Measurements from ENCODE around the gene NPL.

The NPL gene

DNA sequence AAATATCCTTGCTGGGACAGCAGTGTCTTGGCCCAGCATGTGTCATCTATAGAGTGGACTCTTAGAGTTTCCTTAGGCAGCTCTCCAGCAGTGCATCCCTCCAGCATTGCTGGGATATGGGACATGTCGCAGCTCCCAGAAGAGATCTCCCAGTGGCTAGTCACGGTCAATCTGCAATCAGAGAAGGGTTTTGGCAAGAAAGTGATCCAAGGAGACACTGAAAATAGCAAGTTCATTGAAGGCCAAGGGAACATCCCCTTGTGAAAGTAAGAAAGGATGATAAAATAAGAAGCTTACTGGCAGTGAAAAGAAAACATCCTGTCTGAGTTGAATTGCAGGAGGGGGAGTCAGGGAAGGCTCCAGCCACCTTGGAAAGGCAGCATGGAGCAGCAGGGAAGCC lies 19.3 kb upstream of the NPL start:
- Histone ChIP-seq H3K4me3 (ENCODE audit: low read depth in 1 of 2, low read length in 1 of 2) (no peak overlapping the region), H3K4me1 (ENCODE audit: control insufficient read depth in 1 of 2, insufficient read depth in 1 of 2, low read depth in 1 of 2, low read length in 1 of 2) (no peaks in the 10 kb centered on the region), H3K36me3 (no peaks in the 10 kb centered on the region), H3K27ac (no peak overlapping the region), H3K9me3 (no peaks in the 10 kb centered on the region), H3K27me3 (peaks cover 20% of the 10 kb centered on the region)
- TF ChIP-seq, protein P1, sequence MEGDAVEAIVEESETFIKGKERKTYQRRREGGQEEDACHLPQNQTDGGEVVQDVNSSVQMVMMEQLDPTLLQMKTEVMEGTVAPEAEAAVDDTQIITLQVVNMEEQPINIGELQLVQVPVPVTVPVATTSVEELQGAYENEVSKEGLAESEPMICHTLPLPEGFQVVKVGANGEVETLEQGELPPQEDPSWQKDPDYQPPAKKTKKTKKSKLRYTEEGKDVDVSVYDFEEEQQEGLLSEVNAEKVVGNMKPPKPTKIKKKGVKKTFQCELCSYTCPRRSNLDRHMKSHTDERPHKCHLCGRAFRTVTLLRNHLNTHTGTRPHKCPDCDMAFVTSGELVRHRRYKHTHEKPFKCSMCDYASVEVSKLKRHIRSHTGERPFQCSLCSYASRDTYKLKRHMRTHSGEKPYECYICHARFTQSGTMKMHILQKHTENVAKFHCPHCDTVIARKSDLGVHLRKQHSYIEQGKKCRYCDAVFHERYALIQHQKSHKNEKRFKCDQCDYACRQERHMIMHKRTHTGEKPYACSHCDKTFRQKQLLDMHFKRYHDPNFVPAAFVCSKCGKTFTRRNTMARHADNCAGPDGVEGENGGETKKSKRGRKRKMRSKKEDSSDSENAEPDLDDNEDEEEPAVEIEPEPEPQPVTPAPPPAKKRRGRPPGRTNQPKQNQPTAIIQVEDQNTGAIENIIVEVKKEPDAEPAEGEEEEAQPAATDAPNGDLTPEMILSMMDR (IDR thresholded peaks at IDR 0.05): no peak

DNA sequence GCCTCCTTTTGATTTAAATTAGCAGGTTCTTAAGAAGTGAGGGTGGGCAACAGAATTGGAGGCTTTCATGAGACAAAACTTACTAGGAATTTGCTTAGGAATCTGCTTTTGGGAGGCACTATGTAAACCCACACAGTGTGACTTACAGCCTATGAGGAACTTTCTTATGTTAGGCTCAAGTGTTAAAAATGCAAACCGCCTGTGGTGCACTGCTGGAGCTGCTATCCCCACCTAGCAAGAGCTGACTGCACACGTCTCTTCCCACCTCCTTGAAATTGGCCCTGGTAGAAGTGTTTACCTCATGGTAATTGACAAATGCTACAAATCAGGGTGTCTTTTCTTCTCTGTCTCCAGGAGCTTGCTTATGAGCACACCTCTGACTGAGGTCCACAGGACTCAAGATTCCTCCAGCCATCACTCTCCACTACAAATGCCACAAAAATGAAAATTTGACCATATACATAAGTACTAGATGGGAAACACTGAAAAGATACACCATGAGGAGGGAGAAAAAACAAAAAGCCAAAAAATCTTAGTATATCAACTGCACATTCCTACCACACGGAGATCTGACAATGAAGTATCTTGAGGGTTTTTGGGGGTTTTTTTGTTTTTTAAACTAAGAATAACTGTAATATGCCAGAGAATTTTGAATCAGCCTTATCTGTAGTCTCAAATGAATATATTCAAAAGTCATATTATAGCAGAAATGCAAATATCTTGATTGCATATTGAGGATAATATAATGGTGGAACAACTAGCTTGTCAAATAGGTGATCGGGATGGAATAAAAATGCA lies 18.2 kb upstream of the NPL start:
- H3K4me1 ChIP-seq (ENCODE audit: control insufficient read depth in 1 of 2, insufficient read depth in 1 of 2, low read depth in 1 of 2, low read length in 1 of 2): no peaks in the 10 kb centered on the region
- TF ChIP-seq, protein P1 (IDR thresholded peaks at IDR 0.05): no peak
- H3K27ac ChIP-seq: no peak overlapping the region
- peaks cover 20% of the 10 kb centered on the region for H3K27me3 ChIP-seq
- no peaks in the 10 kb centered on the region for H3K9me3 ChIP-seq
- H3K4me3 ChIP-seq (ENCODE audit: low read depth in 1 of 2, low read length in 1 of 2): no peak overlapping the region
- no peaks in the 10 kb centered on the region for H3K36me3 ChIP-seq

DNA sequence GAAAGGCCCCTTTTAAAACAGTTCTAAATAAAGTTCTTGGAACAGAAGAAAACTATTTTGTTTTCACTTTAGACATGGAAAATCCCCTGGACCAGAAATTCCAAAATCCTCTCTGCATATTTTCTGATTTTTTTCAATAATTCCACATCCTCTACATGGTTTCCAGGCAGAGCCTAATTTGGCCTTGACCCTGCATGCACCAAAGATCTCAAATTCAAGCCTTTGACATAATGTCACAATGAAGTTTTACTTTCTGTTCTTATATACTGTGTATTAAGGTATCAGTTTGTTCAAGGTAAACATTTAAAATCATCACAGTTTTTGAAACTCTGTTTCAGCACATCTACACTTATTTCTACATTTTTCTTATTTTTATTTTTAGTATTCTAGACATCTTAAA lies 12.2 kb upstream of the NPL start:
- peaks cover 20% of the 10 kb centered on the region for H3K27me3 ChIP-seq
- H3K9me3 ChIP-seq: no peaks in the 10 kb centered on the region
- no peak overlapping the region for H3K4me3 ChIP-seq (ENCODE audit: low read depth in 1 of 2, low read length in 1 of 2)
- TF ChIP-seq, protein P1 (IDR thresholded peaks at IDR 0.05): no peak
- no peaks in the 10 kb centered on the region for H3K4me1 ChIP-seq (ENCODE audit: control insufficient read depth in 1 of 2, insufficient read depth in 1 of 2, low read depth in 1 of 2, low read length in 1 of 2)
- no peak overlapping the region for H3K27ac ChIP-seq
- no peaks in the 10 kb centered on the region for H3K36me3 ChIP-seq

DNA sequence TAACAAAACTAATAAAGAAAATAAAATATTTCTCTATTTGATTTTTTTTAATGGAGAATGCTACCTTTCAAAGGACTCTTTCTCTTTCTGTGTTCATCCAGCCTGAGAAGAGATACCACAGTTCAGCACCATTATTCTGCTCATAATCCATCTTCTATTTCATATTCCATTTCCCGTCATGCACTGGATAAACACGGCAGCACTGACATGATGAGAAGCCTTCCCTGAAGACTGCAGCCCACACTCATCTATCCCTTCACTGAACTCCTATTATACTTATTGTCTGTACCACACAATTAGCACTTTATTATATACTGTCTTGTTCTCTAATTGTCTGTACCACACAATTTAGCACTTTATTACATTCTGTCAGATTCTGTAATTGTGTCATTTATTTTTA lies 10.7 kb upstream of the NPL start:
- no peaks in the 10 kb centered on the region for H3K36me3 ChIP-seq
- H3K27ac ChIP-seq: no peak overlapping the region
- no peaks in the 10 kb centered on the region for H3K4me1 ChIP-seq (ENCODE audit: control insufficient read depth in 1 of 2, insufficient read depth in 1 of 2, low read depth in 1 of 2, low read length in 1 of 2)

DNA sequence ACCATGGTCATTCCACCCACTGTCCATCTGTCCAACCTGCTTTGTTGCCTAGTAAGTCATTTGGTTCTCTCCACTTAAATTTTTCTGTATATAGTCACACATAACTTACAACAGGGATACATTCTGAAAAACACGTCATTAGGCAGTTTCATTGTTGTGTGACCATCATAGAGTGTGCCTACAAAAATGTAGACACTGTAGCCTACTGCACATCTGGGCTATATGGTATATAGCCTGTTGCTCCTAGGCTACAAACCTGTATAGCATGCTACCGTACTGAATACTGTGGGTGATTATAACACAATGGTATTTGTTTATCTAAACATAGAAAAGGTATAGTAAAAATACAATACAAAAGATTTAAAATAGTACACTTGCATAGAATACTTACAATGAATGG lies 10.0 kb upstream of the NPL start:
- Histone ChIP-seq H3K27ac (no peak overlapping the region), H3K9me3 (no peaks in the 10 kb centered on the region), H3K4me1 (ENCODE audit: control insufficient read depth in 1 of 2, insufficient read depth in 1 of 2, low read depth in 1 of 2, low read length in 1 of 2) (no peaks in the 10 kb centered on the region), H3K36me3 (no peaks in the 10 kb centered on the region), H3K4me3 (ENCODE audit: low read depth in 1 of 2, low read length in 1 of 2) (no peak overlapping the region), H3K27me3 (peaks cover 3% of the 10 kb centered on the region)
- TF ChIP-seq, protein P1 (IDR thresholded peaks at IDR 0.05): no peak

More for the DNA sequence above, 10.7 kb upstream of the NPL start:
- TF ChIP-seq, protein P1 (IDR thresholded peaks at IDR 0.05): no peak
- H3K4me3 ChIP-seq (ENCODE audit: low read depth in 1 of 2, low read length in 1 of 2): no peak overlapping the region
- peaks cover 9% of the 10 kb centered on the region for H3K27me3 ChIP-seq
- no peaks in the 10 kb centered on the region for H3K9me3 ChIP-seq

Measured in neutrophil (primary cell).